NAMALWA (cell line): ENCODE measurements around the gene FXYD5.

Experiments
- DNase-seq: peaks from one replicate; pipeline ENCODE4 v3.0.0-alpha.2; 2015; ENCODE audit warnings: low spot score

The FXYD5 gene

DNA sequence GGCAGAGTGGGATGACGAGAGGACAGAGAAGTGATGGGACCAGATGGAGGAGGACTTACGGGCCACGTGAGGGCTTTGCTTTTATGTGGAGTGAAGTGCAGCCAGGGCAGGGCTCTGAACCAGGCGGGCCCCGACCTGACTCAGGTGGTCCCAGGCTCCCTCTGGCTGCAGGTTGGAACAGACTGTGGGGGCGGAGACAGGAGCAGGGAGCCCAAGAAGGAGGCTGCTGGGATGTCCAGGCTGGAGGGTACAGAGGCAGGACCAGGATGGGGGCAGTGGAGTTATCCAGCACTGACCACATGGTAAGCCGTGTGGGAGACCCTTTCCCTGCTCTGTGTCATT is 2.1 kb downstream of the FXYD5 start:
- DNase-seq: no peak

GRCh38 chr19:35157431-35157830 is 2.9 kb downstream of the FXYD5 start:
- no peak for DNase-seq

GRCh38 chr19:35159606-35160005 is 5.1 kb downstream of the FXYD5 start:
- DNase-seq: no peak

DNA sequence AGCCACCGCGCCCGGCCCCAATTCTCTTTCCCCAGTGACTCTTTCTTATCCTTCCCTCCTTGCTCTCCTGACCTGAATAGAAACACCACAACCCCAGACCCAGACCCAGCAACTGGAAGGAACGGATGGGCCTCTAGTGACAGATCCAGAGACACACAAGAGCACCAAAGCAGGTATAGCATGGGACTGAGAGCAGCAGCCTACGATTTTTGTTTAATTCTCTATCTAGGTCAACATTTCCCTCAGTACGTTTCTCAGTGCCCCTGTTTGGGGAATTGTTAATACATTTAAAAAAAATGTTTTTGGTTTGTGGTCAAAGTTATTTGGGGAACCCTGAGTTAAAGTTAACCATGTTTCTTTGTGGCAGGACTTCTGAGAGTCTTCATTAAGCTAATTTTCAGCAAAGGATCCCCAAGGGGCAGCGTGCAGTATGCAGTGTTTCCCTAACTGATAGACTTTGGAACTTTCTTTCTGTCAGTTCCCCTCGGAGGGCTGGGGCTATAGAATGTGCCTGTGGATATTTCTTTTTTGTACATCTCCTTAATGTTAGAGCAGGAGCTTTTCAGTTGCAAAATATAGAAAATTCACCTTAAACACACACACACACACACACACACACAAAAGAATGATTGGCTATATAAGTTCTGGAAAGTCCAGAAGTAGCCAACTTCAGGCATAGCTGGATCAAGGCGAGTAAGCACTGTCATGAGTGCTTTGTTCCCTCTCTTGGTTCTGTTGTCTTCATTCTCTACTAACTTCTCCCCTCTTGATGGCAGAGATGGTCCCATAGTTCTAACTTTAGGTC is 6.3 kb downstream of the FXYD5 start:
- DNase-seq: no peak

GRCh38 chr19:35161434-35161743 is 6.9 kb downstream of the FXYD5 start:
- DNase-seq: peak; percentile 42

DNA sequence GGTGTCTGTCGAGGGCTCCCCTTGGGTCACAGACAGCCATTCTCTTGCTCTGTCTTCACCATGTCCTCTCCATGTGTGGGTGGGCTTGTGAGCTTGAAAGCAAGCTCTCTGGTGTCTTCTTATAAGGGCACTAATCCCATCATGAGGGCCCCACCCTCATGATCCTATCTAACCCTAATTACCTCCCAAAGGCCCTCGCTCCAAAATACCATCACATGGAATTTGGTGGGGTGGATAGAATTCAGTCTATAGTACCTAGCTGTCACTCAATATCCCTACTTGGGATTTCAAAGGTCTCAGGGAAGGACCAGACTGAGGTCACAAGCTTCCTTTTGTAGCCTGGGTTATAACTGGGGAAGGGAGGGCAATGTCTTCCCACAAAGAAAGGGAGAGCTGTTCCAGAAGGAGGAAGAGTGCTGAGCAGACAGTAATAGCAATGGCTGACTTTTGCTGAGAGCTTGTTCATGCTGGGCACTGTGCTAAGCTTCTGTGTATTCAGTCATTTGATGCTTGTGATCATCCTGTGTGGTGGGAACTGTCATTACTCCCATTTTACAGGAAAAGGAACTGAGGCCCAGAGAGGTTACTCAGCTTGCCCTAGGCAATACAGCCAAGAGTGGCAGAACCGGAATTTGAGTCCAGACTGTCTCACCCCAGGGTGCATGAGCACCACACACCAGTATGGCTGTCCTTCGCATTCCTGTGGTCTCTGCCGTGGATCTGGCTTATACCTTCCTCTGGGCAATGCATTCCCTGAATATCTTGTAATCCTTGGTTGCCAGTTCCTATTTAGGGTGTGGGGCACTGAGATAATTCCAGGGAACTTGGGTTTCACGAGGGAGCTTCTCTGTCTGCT is 8.2 kb downstream of the FXYD5 start:
- no peak for DNase-seq

DNA sequence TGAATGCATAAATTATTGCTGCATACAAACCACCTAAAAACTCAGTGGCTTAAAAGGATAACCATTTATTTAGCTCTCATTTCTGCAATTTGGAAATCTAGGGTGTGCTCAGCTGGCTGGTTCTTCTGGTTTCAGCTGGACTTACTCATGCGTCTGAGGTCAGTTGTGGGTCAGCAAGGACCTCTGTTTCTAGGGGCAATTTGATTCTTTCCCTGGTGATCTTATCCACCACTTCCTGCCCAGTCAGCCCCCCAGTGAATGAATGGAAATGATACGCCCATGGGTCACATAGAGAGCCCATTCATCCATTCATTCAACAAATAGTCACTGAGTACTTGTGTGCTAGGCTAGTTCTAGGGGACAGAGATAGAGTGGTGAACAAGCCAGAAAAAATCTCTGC is 9.9 kb downstream of the FXYD5 start:
- DNase-seq: no peak

DNA sequence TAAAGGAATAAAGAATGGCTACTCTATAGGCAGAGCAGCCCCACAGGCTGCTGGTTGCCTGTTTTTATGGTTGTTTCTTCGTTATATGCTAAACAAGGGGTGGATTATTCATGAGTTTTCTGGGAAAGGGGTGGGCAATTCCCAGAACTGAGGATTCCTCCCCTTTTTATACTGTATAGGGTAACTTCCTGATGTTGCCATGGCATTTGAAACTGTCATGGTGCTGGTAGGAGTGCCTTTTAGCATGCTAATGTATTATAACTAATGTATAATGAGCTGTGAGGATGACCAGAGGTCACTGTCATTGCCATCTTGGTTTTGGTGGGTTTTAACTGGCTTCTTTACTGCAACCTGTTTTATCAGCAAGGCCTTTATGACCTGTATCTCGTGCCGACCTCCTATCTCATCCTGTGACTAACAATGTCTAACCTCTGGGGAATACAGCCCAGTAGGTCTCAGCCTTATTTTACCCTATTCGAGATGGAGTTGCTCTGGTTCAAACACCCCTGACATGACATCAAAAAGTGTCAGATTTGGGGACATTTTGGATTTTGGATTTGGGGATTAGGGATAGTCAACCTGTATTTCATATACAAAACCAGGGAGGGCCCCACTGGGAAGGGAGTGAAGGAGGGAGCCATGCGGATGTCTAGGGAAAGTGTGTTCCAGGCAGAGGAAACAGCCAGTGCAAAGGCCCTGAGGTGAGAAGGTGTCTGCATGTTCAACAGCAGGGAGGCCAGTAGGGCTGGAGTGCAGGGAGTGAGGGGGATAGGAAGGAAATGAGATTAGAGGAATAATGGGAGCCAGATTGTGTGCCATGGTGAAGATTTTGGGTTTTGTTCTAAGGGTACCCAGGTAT is 10.9 kb downstream of the FXYD5 start:
- DNase-seq: no peak

GRCh38 chr19:35166100-35167063 is 11.8 kb downstream of the FXYD5 start:
- DNase-seq: no peak

- DNase-seq: no peak
Observed at GRCh38 chr19:35167251-35168119, 12.9 kb downstream of the FXYD5 start.

DNA sequence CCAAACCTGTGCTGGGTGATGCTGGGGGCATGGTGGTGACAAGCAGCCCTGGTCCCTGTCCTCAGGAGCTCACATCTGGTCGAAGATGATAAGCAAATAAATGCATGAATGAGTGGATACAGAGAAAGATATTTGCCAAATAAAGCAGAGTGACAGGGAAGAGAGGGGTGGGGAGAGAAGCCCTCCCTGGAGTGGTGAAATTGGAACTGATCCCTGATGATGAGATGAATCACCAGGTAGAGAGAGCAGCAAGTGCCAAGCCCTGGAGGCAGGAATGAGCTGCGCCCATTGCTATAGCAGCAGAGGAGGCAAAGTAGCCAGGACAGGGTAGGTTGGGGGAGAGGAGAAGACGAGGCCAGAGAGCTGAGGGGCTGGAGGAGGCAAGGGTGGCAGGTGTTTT is 13.7 kb downstream of the FXYD5 start:
- no peak for DNase-seq

DNA sequence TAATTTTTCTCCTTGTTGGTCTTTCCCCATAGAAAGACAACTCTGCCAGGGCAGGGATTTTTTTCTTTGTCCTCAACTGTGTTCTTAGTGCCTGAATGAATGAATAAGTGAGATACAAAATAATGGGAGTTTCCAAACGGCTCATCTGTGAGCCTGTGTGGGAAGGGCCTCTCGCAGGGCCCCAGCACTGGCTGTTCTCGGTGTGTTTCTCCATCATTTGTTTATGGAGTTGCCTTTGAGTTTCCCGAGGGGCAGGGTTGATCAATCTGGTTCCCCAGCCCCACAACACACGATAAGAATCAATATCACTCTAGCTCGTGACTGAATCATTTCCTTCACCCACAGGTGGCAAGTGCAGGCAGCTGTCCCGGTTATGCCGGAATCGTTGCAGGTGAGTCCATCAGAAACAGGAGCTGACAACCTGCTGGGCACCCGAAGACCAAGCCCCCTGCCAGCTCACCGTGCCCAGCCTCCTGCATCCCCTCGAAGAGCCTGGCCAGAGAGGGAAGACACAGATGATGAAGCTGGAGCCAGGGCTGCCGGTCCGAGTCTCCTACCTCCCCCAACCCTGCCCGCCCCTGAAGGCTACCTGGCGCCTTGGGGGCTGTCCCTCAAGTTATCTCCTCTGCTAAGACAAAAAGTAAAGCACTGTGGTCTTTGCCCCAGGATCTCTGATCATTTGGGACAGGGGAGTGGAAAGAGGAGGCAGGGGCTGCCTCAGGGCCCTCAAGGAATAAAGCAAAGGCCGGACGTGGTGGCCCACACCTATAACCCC is 14.9 kb downstream of the FXYD5 start:
- DNase-seq: no peak

GRCh38 chr19:35170359-35171061 is 16.0 kb downstream of the FXYD5 start:
- no peak for DNase-seq

GRCh38 chr19:35171730-35172129 is 17.2 kb downstream of the FXYD5 start:
- no peak for DNase-seq

GRCh38 chr19:35174226-35174625 is 19.7 kb downstream of the FXYD5 start:
- DNase-seq: no peak

DNA sequence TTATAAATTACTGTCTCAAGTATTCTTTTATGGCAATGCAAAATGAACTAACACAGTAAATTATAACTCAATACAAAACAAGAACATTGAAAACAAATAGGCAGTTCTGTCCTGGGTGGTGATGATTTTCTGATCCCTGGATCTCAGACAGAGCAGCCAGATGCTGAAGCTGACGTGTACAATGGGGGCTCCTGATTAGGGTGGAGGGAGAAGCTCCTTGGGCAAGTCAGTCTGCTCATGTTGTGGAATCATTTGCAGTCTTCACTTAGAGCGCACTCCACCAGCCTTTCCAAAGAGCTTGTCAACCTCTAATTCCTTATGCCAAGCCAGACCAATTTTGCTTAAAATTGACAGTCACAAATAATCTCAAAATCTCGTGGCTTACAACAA is 21.6 kb downstream of the FXYD5 start:
- no peak for DNase-seq

- DNase-seq: no peak
Observed at GRCh38 chr19:35177377-35178274, 23.1 kb downstream of the FXYD5 start.

DNA sequence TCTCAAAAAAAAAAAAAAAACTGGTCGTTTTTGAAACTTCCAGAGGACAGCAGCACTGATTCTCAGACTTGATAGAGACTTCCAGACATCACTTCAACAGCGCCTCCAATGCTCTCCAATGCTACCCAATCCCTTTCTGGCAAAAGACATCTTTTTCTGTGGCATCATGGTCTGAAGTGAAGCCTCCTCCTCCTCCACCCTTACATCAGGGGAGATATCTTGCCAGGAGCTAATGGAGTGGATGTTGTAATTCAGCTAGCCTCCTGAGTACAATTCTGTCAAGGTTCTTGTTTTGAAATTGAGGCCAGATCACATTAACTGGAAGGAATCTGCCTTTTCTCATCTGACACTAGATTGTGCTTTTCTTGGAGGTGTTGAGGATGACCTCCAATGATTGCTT is 24.2 kb downstream of the FXYD5 start:
- no peak for DNase-seq
